SU-DHL-6 (cell line): ENCODE results near the gene FAM200B.

Experiments
- CTCF ChIP-seq: fragments of 200-600 bp; sonication (generic); IDR thresholded peaks from one replicate; pipeline ENCODE4 v1.5.1; 2017; ENCODE audit warnings: antibody characterized with exemption, mild to moderate bottlenecking, low read length, moderate library complexity; ENCODE audit not compliant: insufficient read depth, poor library complexity, severe bottlenecking
- EZH2phosphoT487 ChIP-seq: fragments of 200-600 bp; sonication (generic), shearing (Covaris generic); conservative IDR thresholded peaks from 2 replicates; pipeline ENCODE4 v1.6.1; 2018; ENCODE audit warnings: mild to moderate bottlenecking, antibody characterized with exemption, low read length, moderate library complexity, mixed read lengths

- TF ChIP-seq CTCF, result no peak
- TF ChIP-seq EZH2phosphoT487, result no peak
Measured at GRCh38 chr4:15711762-15712161, 30.1 kb downstream of the FAM200B start.
